Measurements from ENCODE around the gene ZNF497.
A peak's percentile ranks its signal among the peaks of the same experiment; 100 is the strongest.
"Not testable (repeated sequence)": the region's sequence is repeated elsewhere in the genome, so short reads cannot be mapped to it uniquely, and the experiment has no call there.

ZNF497 gene

DNA sequence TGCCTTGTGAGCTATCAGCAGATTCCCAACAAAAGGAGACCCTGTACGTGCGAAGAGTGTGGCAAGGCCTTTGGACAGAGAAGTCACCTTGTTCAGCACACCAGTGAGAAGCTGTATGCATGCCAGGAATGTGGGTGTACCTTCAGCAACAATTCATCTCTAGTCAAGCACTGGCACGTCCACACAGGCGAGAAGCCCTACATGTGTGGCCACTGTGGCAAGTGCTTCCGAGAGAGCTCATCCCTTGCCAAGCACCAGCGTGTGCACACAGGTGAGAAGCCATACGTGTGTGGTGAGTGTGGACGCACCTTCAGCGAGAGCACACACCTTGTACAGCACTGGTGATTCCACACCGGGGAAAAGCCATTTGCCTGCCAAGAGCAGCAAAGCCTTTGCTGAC, 43.3 kb downstream of the ZNF497 start:
- TF ChIP-seq ZFX (IDR thresholded peaks at IDR 0.05): no peak
- TF ChIP-seq, protein P1, sequence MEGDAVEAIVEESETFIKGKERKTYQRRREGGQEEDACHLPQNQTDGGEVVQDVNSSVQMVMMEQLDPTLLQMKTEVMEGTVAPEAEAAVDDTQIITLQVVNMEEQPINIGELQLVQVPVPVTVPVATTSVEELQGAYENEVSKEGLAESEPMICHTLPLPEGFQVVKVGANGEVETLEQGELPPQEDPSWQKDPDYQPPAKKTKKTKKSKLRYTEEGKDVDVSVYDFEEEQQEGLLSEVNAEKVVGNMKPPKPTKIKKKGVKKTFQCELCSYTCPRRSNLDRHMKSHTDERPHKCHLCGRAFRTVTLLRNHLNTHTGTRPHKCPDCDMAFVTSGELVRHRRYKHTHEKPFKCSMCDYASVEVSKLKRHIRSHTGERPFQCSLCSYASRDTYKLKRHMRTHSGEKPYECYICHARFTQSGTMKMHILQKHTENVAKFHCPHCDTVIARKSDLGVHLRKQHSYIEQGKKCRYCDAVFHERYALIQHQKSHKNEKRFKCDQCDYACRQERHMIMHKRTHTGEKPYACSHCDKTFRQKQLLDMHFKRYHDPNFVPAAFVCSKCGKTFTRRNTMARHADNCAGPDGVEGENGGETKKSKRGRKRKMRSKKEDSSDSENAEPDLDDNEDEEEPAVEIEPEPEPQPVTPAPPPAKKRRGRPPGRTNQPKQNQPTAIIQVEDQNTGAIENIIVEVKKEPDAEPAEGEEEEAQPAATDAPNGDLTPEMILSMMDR (conservative IDR thresholded peaks at IDR 0.05): no peak
- no peak overlapping the region for H3K27ac ChIP-seq

DNA sequence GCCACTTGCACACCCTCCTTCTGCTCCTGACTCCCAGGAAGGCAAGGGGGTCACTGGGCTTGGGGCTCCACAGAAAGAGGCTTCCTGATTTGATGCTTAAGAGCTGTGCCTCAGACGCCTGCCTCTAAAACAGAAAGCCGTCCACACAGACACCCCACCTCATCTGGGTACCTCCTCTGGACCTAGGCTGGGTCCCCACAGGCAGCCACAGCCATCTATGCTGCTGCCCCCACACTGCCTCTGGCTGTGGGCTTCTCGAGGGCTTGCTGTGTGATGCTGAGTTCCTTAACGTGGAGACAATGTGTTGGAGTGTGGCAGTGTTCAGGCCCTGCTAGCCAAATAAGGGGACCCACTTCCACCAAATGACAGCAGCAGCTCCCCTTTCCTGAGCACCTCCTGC, 44.3 kb downstream of the ZNF497 start:
- no peak overlapping the region for H3K27ac ChIP-seq

DNA sequence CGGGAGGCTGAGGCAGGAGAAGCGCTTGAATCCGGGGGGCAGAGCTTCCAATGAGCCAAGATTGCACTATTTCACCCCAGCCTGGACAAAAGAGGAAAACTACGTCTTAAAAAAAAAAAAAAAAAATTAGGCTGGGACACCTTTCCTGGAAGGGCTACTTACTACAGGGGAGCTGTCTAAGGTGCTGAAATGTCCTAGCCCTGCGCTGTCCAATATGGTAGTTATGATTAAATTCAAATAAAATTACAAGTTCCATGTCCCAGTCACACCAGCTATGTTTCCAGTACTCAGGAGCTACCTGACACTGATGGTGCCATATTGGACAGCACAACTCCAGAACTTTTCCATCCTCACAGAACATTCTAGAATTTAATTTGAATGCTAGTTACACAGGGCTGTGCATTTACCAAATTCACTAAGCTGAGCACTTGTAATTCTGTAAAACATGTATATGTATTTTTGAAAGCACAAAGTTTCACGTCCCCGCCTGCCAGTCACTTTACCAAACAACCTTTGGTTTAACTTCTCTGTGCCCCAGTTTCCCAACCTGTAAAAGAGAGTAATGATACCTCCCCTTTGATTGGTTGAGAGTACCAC, 45.0 kb downstream of the ZNF497 start:
- H3K27ac ChIP-seq: no peak overlapping the region
- no peak for TF ChIP-seq ZFX (IDR thresholded peaks at IDR 0.05)
- TF ChIP-seq, protein P1 (conservative IDR thresholded peaks at IDR 0.05): no peak

More for the DNA sequence above, 44.3 kb downstream of the ZNF497 start:
- no peak for TF ChIP-seq ZFX (IDR thresholded peaks at IDR 0.05)
- TF ChIP-seq, protein P1 (conservative IDR thresholded peaks at IDR 0.05): no peak

DNA sequence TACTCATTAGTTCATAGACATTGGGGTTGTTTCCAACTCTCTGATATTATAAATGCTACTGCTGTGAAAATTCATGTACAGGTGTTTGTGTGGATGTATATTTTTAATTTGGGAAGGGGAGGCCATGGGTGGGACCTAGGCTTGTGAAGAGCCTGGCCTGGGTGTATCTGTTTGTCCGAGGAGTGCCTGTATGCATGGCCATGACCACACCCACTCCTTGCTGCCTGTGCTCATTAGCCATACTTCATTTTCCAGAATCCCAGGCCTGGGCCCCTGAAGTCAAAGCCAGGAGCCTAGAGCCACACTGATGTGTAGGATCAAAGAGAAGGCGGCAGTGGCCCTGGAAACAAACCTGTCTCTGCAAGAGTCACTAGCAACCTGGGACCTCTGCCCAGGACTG, 47.0 kb downstream of the ZNF497 start:
- no peak overlapping the region for H3K27ac ChIP-seq
- TF ChIP-seq, protein P1 (conservative IDR thresholded peaks at IDR 0.05): no peak
- TF ChIP-seq ZFX (IDR thresholded peaks at IDR 0.05): no peak

DNA sequence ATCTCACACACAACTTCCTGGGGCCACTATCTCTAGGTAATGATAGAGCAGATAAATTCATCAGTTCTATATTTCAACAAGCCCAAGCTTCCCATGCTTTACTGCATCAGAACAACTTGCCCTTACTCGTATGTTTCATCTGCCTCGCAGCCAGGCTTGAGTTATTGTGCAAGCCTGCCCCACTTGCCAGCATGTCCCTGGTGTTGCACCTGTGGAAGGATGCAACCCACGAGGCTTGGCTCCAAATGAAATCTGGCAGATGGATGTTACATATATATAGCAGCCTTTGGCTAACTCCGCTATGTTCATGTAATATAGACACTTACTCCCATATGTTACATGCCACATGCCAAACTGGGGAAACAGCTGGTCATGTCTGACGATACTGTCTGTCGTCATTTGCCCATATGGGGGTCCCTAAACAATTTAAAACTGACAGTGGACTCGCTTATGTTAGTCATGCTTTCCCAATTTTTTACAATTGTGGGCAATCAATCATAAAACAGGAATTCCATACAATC, 51.1 kb downstream of the ZNF497 start:
- no peak overlapping the region for H3K27ac ChIP-seq
- TF ChIP-seq, protein P1 (conservative IDR thresholded peaks at IDR 0.05): no peak
- TF ChIP-seq ZFX (IDR thresholded peaks at IDR 0.05): no peak

DNA sequence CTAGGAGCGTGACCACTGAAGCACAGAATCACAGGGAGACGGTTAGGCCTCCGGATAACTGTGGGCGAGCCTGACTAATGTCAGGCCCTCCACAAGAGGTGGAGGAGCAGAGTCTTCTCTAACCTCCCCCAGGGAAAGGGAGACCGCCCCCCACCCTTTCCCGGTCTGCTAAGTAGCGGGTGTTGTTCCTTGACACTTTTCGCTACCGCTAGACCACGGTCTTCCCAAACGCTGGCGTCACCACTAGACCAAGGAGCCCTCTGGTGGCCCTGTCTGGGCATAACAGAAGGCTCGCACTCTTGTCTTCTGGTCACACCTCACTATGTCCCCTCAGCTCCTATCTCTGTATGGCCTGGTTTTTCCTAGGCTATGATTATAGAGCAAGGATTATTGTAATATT, 51.9 kb downstream of the ZNF497 start:
- H3K27ac ChIP-seq: not testable (repeated sequence)

DNA sequence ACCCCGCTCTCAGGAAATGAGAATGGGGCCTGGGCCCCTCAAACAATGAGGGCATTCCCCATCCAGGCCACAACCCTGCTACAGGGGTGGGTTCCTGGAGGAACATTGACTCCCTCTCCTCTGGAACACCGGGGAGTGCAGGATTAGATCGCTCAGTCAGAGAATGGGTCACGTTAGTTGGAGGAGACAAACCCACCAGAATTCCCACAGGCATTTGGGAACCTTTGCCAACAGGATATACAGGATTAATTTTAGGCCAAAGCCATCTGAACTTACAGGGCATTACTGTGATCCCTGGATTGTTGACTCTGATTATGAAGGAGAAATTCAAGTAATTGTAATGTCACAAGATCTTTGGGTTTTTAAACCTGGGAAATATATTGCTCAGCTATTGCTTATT, 54.8 kb downstream of the ZNF497 start:
- TF ChIP-seq, protein P1 (conservative IDR thresholded peaks at IDR 0.05): no peak
- no peak for TF ChIP-seq ZFX (IDR thresholded peaks at IDR 0.05)
- no peak overlapping the region for H3K27ac ChIP-seq

DNA sequence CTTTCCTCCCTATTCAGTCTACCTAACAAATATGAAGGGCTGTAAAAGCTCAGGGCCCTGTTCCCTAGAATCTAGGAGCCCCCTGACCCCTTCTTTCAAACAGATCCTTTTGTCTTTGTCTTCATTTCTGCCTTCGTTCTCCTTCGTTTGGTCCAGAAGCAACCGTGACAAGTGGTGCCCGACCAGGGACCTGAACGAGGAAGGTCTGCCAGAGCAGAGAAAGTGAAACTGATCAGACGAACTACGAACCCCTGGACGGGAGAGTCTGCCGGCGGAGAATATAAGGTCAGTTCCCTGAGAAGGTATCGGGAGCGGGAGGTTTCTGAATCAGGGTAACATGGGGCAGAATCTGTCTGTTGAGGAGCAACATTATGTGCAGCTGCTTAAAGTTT, 56.6 kb downstream of the ZNF497 start:
- H3K27ac ChIP-seq: peak overlapping the region; percentile 93

More for the DNA sequence above, 56.6 kb downstream of the ZNF497 start:
- TF ChIP-seq, protein P1 (conservative IDR thresholded peaks at IDR 0.05): no peak
- no peak for TF ChIP-seq ZFX (IDR thresholded peaks at IDR 0.05)
